HG03442 (cell line): ENCODE measurements around the gene SERPINB6.
"Not testable (repeated sequence)": the region's sequence is repeated elsewhere in the genome, so short reads cannot be mapped to it uniquely, and the experiment has no call there.

Experiments used
- ATAC-seq: cut with Tn5 transposase; IDR thresholded peaks from one replicate; pipeline ENCODE4 v1.9.1; 2021; ENCODE audit warnings: mild to moderate bottlenecking, moderate library complexity; ENCODE audit not compliant: unreplicated experiment

Gene SERPINB6

GRCh38 chr6:2977799-2978590 is 6.6 kb upstream of the SERPINB6 start:
- no peak for ATAC-seq

GRCh38 chr6:2977290-2977689 is 5.9 kb upstream of the SERPINB6 start:
- ATAC-seq = no peak

- ATAC-seq = no peak
These were observed 5.3 kb upstream of the SERPINB6 start for GRCh38 chr6:2976571-2977085.

GRCh38 chr6:2976060-2976459 is 4.7 kb upstream of the SERPINB6 start:
- ATAC-seq = no peak

- ATAC-seq = no peak
These were observed 2.3 kb upstream of the SERPINB6 start for GRCh38 chr6:2973676-2974075.

- ATAC-seq = not testable (repeated sequence)
These were observed 1.8 kb upstream of the SERPINB6 start for GRCh38 chr6:2973180-2973579.

- ATAC-seq = not testable (repeated sequence)
These were observed 1.3 kb upstream of the SERPINB6 start for GRCh38 chr6:2972685-2973084.

- ATAC-seq = not testable (repeated sequence)
These were observed 786 bp upstream of the SERPINB6 start for GRCh38 chr6:2972219-2972487.

GRCh38 chr6:2970753-2971419 is 481 bp downstream of the SERPINB6 start:
- ATAC-seq = no peak

GRCh38 chr6:2970034-2970685 is 1.2 kb downstream of the SERPINB6 start:
- ATAC-seq = no peak

- no peak for ATAC-seq
These were observed 1.8 kb downstream of the SERPINB6 start for GRCh38 chr6:2969549-2969948.

GRCh38 chr6:2968600-2969135 is 2.7 kb downstream of the SERPINB6 start:
- ATAC-seq = no peak

GRCh38 chr6:2967936-2968335 is 3.4 kb downstream of the SERPINB6 start:
- ATAC-seq = no peak

GRCh38 chr6:2966347-2966746 is 5.0 kb downstream of the SERPINB6 start:
- no peak for ATAC-seq

GRCh38 chr6:2964793-2965505 is 6.4 kb downstream of the SERPINB6 start:
- ATAC-seq = no peak

GRCh38 chr6:2963756-2964155 is 7.6 kb downstream of the SERPINB6 start:
- ATAC-seq = no peak

GRCh38 chr6:2962636-2963035 is 8.7 kb downstream of the SERPINB6 start:
- ATAC-seq = no peak

- no peak for ATAC-seq
These were observed 9.4 kb downstream of the SERPINB6 start for GRCh38 chr6:2962004-2962403.

- no peak for ATAC-seq
These were observed 9.9 kb downstream of the SERPINB6 start for GRCh38 chr6:2961506-2961905.

- no peak for ATAC-seq
These were observed 10.4 kb downstream of the SERPINB6 start for GRCh38 chr6:2960935-2961334.
